ENCODE data around the gene RAP2B.

DNA sequence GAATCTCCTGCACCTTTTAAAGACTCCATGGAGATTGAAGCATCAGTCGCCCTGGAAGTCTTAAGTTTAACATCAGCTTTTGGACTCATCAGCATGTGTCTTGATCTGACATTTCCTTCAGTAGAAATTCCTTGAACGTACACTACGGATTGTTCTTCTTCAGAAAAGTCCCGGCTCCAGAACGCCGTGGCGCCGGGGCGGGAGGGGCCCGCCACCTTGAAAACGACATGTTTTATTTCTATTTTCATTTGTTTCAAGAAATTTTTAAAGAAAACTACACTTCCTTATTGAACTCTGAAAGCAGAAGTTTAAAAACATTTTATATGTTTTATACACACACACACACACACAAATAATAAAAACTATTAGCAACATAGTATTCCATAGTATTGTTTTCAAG lies 32.6 kb upstream of the RAP2B start:
- TF ChIP-seq EZH2 (IDR thresholded peaks at IDR 0.05; ENCODE audit: borderline replicate concordance, insufficient read depth, low read length, poor library complexity, severe bottlenecking) (no peak), POLR2AphosphoS5 (IDR thresholded peaks at IDR 0.05) (no peak), TAF1 (IDR thresholded peaks at IDR 0.05; ENCODE audit: low read depth) (no peak), SMC3 (conservative IDR thresholded peaks at IDR 0.05; ENCODE audit: poor library complexity) (no peak), RAD21 (conservative IDR thresholded peaks at IDR 0.05) (no peak)
- TF ChIP-seq, protein P1, sequence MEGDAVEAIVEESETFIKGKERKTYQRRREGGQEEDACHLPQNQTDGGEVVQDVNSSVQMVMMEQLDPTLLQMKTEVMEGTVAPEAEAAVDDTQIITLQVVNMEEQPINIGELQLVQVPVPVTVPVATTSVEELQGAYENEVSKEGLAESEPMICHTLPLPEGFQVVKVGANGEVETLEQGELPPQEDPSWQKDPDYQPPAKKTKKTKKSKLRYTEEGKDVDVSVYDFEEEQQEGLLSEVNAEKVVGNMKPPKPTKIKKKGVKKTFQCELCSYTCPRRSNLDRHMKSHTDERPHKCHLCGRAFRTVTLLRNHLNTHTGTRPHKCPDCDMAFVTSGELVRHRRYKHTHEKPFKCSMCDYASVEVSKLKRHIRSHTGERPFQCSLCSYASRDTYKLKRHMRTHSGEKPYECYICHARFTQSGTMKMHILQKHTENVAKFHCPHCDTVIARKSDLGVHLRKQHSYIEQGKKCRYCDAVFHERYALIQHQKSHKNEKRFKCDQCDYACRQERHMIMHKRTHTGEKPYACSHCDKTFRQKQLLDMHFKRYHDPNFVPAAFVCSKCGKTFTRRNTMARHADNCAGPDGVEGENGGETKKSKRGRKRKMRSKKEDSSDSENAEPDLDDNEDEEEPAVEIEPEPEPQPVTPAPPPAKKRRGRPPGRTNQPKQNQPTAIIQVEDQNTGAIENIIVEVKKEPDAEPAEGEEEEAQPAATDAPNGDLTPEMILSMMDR (IDR thresholded peaks at IDR 0.05; ENCODE audit: poor library complexity, severe bottlenecking) = no peak
- TF ChIP-seq, protein P2, sequence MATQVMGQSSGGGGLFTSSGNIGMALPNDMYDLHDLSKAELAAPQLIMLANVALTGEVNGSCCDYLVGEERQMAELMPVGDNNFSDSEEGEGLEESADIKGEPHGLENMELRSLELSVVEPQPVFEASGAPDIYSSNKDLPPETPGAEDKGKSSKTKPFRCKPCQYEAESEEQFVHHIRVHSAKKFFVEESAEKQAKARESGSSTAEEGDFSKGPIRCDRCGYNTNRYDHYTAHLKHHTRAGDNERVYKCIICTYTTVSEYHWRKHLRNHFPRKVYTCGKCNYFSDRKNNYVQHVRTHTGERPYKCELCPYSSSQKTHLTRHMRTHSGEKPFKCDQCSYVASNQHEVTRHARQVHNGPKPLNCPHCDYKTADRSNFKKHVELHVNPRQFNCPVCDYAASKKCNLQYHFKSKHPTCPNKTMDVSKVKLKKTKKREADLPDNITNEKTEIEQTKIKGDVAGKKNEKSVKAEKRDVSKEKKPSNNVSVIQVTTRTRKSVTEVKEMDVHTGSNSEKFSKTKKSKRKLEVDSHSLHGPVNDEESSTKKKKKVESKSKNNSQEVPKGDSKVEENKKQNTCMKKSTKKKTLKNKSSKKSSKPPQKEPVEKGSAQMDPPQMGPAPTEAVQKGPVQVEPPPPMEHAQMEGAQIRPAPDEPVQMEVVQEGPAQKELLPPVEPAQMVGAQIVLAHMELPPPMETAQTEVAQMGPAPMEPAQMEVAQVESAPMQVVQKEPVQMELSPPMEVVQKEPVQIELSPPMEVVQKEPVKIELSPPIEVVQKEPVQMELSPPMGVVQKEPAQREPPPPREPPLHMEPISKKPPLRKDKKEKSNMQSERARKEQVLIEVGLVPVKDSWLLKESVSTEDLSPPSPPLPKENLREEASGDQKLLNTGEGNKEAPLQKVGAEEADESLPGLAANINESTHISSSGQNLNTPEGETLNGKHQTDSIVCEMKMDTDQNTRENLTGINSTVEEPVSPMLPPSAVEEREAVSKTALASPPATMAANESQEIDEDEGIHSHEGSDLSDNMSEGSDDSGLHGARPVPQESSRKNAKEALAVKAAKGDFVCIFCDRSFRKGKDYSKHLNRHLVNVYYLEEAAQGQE (IDR thresholded peaks at IDR 0.05; ENCODE audit: borderline replicate concordance) = no peak

Measured in neural cell (in vitro differentiated cells).